ENCODE data around the gene NTF4.

DNA sequence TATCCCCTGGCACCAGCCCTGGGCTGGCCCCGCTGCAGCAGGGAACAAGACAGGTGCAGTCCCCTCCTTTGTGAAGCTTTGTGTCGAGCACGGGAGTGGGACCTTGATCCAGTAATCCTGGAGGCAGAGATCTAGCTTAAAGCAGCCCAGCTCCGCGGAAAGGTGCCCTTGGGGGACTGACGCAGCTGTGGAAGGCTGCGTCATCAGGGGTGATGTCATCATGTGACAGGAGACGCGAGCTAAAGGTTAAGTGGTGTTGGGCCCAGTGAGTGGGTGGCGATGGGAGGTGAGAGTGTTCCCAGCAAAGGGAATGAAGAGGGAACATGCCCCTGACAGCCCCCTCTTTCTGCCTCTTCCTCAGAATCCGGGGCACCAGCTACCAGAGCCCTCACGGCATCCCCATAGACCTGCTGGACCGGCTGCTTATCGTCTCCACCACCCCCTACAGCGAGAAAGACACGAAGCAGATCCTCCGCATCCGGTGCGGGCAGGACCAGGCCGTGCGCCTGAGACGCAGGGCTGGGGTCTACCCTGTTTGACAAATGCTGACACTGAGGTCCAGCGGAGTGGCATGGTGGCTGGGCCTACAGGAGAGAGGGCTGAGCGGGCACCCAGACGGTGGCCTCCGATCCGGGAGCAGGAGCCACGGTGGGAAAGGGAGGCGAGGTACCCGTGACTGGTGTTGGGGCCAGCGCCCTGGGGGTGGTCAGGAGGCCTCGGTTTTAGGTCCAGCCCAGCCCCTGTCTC, 50.3 kb downstream of the NTF4 start:
- TF ChIP-seq, protein P1, sequence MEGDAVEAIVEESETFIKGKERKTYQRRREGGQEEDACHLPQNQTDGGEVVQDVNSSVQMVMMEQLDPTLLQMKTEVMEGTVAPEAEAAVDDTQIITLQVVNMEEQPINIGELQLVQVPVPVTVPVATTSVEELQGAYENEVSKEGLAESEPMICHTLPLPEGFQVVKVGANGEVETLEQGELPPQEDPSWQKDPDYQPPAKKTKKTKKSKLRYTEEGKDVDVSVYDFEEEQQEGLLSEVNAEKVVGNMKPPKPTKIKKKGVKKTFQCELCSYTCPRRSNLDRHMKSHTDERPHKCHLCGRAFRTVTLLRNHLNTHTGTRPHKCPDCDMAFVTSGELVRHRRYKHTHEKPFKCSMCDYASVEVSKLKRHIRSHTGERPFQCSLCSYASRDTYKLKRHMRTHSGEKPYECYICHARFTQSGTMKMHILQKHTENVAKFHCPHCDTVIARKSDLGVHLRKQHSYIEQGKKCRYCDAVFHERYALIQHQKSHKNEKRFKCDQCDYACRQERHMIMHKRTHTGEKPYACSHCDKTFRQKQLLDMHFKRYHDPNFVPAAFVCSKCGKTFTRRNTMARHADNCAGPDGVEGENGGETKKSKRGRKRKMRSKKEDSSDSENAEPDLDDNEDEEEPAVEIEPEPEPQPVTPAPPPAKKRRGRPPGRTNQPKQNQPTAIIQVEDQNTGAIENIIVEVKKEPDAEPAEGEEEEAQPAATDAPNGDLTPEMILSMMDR (IDR thresholded peaks at IDR 0.05 in 2 of 3, conservative IDR thresholded peaks at IDR 0.05 in 1 of 3; ENCODE audit: borderline replicate concordance in 1 of 3, insufficient read depth in 1 of 3, low read depth in 2 of 3, low read length in 2 of 3): no peak
- TF ChIP-seq RAD21 (IDR thresholded peaks at IDR 0.05; ENCODE audit: low read depth) (no peak), POLR2A (IDR thresholded peaks at IDR 0.05; ENCODE audit: borderline replicate concordance, extremely low read depth, insufficient read depth, insufficient read length) (no peak), POLR2AphosphoS5 (IDR thresholded peaks at IDR 0.05; ENCODE audit: low read depth, low read length) (no peak), JUND (IDR thresholded peaks at IDR 0.05) (no peak), EZH2 (IDR thresholded peaks at IDR 0.05) (no peak), EZH2phosphoT487 (IDR thresholded peaks at IDR 0.05; ENCODE audit: borderline replicate concordance) (no peak), TCF7L2 (IDR thresholded peaks at IDR 0.05; ENCODE audit: borderline replicate concordance, extremely low read depth, insufficient read depth, insufficient read length) (no peak), SP1 (IDR thresholded peaks at IDR 0.05; ENCODE audit: low read depth) (no peak)
- TF ChIP-seq, protein P2, sequence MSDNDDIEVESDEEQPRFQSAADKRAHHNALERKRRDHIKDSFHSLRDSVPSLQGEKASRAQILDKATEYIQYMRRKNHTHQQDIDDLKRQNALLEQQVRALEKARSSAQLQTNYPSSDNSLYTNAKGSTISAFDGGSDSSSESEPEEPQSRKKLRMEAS (IDR thresholded peaks at IDR 0.05): no peak
- TF ChIP-seq, protein P3, sequence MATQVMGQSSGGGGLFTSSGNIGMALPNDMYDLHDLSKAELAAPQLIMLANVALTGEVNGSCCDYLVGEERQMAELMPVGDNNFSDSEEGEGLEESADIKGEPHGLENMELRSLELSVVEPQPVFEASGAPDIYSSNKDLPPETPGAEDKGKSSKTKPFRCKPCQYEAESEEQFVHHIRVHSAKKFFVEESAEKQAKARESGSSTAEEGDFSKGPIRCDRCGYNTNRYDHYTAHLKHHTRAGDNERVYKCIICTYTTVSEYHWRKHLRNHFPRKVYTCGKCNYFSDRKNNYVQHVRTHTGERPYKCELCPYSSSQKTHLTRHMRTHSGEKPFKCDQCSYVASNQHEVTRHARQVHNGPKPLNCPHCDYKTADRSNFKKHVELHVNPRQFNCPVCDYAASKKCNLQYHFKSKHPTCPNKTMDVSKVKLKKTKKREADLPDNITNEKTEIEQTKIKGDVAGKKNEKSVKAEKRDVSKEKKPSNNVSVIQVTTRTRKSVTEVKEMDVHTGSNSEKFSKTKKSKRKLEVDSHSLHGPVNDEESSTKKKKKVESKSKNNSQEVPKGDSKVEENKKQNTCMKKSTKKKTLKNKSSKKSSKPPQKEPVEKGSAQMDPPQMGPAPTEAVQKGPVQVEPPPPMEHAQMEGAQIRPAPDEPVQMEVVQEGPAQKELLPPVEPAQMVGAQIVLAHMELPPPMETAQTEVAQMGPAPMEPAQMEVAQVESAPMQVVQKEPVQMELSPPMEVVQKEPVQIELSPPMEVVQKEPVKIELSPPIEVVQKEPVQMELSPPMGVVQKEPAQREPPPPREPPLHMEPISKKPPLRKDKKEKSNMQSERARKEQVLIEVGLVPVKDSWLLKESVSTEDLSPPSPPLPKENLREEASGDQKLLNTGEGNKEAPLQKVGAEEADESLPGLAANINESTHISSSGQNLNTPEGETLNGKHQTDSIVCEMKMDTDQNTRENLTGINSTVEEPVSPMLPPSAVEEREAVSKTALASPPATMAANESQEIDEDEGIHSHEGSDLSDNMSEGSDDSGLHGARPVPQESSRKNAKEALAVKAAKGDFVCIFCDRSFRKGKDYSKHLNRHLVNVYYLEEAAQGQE (IDR thresholded peaks at IDR 0.05; ENCODE audit: low read depth): no peak
